PC-3 (cell line): ENCODE measurements around the gene VAX1. TPM values are rescaled to one million over a fixed set of nuclear protein-coding genes. Genes with fewer than 3 reads are reported as not detected.

Experiments
- ATAC-seq: fragments of 200-7000 bp; cut with Tn5 transposase; 2 replicates; pipeline ENCODE4 v1.9.1; 2020; ENCODE audit warnings: mild to moderate bottlenecking, moderate library complexity
- BruUV-seq: library from RNA; stranded (reverse); fragments of 400-500 nt; replicated peaks from 2 replicates; lab custom pipeline; 2021; lab: Mats Ljungman, UMichigan
- CTCF ChIA-PET: fragments of 300-600 bp; sonication (Branson Sonifier 250); formaldehyde crosslinking; loops from one replicate; lab custom pipeline; 2022; ENCODE audit warnings: antibody characterized with exemption; lab: Charles Lee
- POLR2A ChIA-PET: fragments of 300-600 bp; sonication (Branson Sonifier 250); formaldehyde crosslinking; loops from one replicate; lab custom pipeline; 2022; ENCODE audit warnings: antibody characterized with exemption; ENCODE audit not compliant: unreplicated experiment; lab: Charles Lee
- DNase-seq: peaks from one replicate; pipeline ENCODE4 v3.0.0-alpha.2; 2015
- H2AFZ ChIP-seq: fragments of 300-600 bp; sonication (generic); 2 replicates; pipeline ENCODE4 v1.6.0; 2016; ENCODE audit warnings: antibody characterized with exemption, low read length
- H3F3A ChIP-seq: fragments of 300-600 bp; sonication (generic); one replicate; pipeline ENCODE4 v1.6.0; 2017; ENCODE audit warnings: antibody characterized with exemption, low read length, control low read depth, mild to moderate bottlenecking; ENCODE audit not compliant: unreplicated experiment
- H3K27ac ChIP-seq: fragments of 300-600 bp; sonication (generic); 2 replicates; pipeline ENCODE4 v1.5.1; 2016; ENCODE audit warnings: mild to moderate bottlenecking, low read length
- H3K27me3 ChIP-seq: fragments of 300-600 bp; sonication (generic); 2 replicates; pipeline ENCODE4 v1.6.1; 2016; ENCODE audit warnings: low read length, mixed read lengths
- H3K36me3 ChIP-seq: fragments of 300-600 bp; sonication (generic); 2 replicates; pipeline ENCODE4 v1.6.1; 2016; ENCODE audit warnings: low read depth, mixed run types, low read length, mixed read lengths
- H3K4me1 ChIP-seq: fragments of 300-600 bp; sonication (generic); 2 replicates; pipeline ENCODE4 v1.5.1; 2016; ENCODE audit warnings: low read length; ENCODE audit not compliant: insufficient read depth
- H3K4me2 ChIP-seq: fragments of 300-600 bp; sonication (generic); 2 replicates; pipeline ENCODE4 v1.6.0; 2016; ENCODE audit warnings: low read length
- H3K4me3 ChIP-seq: fragments of 300-600 bp; sonication (generic); 2 replicates; pipeline ENCODE4 v1.5.1; 2016; ENCODE audit warnings: mild to moderate bottlenecking, low read length, mixed read lengths
- H3K79me2 ChIP-seq: fragments of 300-600 bp; sonication (generic); 2 replicates; pipeline ENCODE4 v1.6.1; 2017; ENCODE audit warnings: low read length, mixed read lengths
- H3K9ac ChIP-seq: fragments of 300-600 bp; sonication (generic); 2 replicates; pipeline ENCODE4 v1.6.0; 2016; ENCODE audit warnings: mild to moderate bottlenecking, low read length
- H3K9me2 ChIP-seq: fragments of 300-600 bp; sonication (generic); replicated peaks from 2 replicates; pipeline ENCODE4 v1.6.1; 2016; ENCODE audit warnings: mixed run types, low read length, mixed read lengths
- H3K9me3 ChIP-seq: fragments of 300-600 bp; sonication (generic); 2 replicates; pipeline ENCODE4 v1.6.1; 2016; ENCODE audit warnings: low read length, mixed read lengths
- H4K20me1 ChIP-seq: fragments of 300-600 bp; sonication (generic); 2 replicates; pipeline ENCODE4 v1.6.1; 2016; ENCODE audit warnings: low read length, mixed read lengths
- CTCF ChIP-seq: fragments of 300-600 bp; sonication (generic); conservative IDR thresholded peaks from 2 replicates; pipeline ENCODE4 v1.5.1; 2017; ENCODE audit warnings: antibody characterized with exemption, low read depth, mild to moderate bottlenecking, low read length
- EZH2 ChIP-seq: fragments of 300-600 bp; sonication (generic); IDR thresholded peaks from one replicate; pipeline ENCODE4 v1.6.1; 2017; ENCODE audit warnings: antibody characterized with exemption, mild to moderate bottlenecking, low read length; ENCODE audit not compliant: unreplicated experiment
- EZH2phosphoT487 ChIP-seq: fragments of 300-600 bp; sonication (generic); IDR thresholded peaks from 2 replicates; pipeline ENCODE4 v1.6.1; 2018; ENCODE audit warnings: mild to moderate bottlenecking, antibody characterized with exemption, low read length, borderline replicate concordance
- intact Hi-C: fragments of 100-400 bp; cut with micrococcal nuclease; formaldehyde crosslinking; loops from 2 replicates; pipeline ENCODE4 v1.9.0; 2023
- total RNA-seq: library from RNA; depleted of rRNA; stranded (reverse); fragments of >200 nt; gene quantifications from 2 replicates; pipeline ENCODE4 v1.2.3, GENCODE V29; 2014

VAX1 gene
- total RNA-seq, 1 experiment from 2014 or later, result 0.98 TPM

GRCh38 chr10:117134056-117134305 is 4.1 kb downstream of the VAX1 start:
- Histone ChIP-seq H3K4me2 (no peak overlapping the region), H4K20me1 (no peaks in the 10 kb centered on the region), H3K27me3 (peaks cover 15% of the 10 kb centered on the region; the same call in 1 of the 2 replicates), H3K4me3 (no peak overlapping the region), H3F3A (no peaks in the 10 kb centered on the region), H3K79me2 (no peaks in the 10 kb centered on the region), H3K9me2 (no peaks in the 10 kb centered on the region), H3K9ac (no peak overlapping the region), H3K36me3 (no peaks in the 10 kb centered on the region), H3K4me1 (peaks cover 5% of the 10 kb centered on the region; the same call in 1 of the 2 replicates), H2AFZ (no peak overlapping the region), H3K27ac (no peak overlapping the region), H3K9me3 (no peaks in the 10 kb centered on the region)
- DNase-seq, result no peak
- intact Hi-C loops, result no loop called here
- no TSS peak for BruUV-seq
- no peak for TF ChIP-seq EZH2phosphoT487
- TF ChIP-seq CTCF, result no peak
- TF ChIP-seq EZH2, result no peak
- POLR2A ChIA-PET, result interaction anchor here (0.7 kb wide), 1 partner anchor 160 kb away, joined by 4 read pairs; no protein-coding TSS in a partner anchor
- CTCF ChIA-PET, result no interaction called here
- no peak for ATAC-seq

- intact Hi-C loops, result no loop called here
- ChIA-PET CTCF (no interaction called here), POLR2A (interaction anchor here (0.7 kb wide), 1 partner anchor 159 kb away, joined by 4 read pairs; no protein-coding TSS in a partner anchor)
- no peaks in the 10 kb centered on the region for H3K9me2 ChIP-seq
- no peaks in the 10 kb centered on the region for H3K36me3 ChIP-seq
- H3K4me3 ChIP-seq, result no peak overlapping the region
- TF ChIP-seq EZH2phosphoT487 (no peak), CTCF (no peak), EZH2 (no peak)
- no peaks in the 10 kb centered on the region for H3F3A ChIP-seq
- H4K20me1 ChIP-seq, result no peaks in the 10 kb centered on the region
- no peak overlapping the region for H3K9ac ChIP-seq
- H3K79me2 ChIP-seq, result no peaks in the 10 kb centered on the region
- H3K27ac ChIP-seq, result no peak overlapping the region
- no peaks in the 10 kb centered on the region for H3K9me3 ChIP-seq
- ATAC-seq, result no peak
- peaks cover 12% of the 10 kb centered on the region; the same call in 1 of the 2 replicates for H3K27me3 ChIP-seq
- no TSS peak for BruUV-seq
- no peak overlapping the region for H2AFZ ChIP-seq
- H3K4me2 ChIP-seq, result no peak overlapping the region
- no peak for DNase-seq
- 0 out of 2 replicates have a peak, but pooled peaks cover 3% of the 10 kb centered on the region for H3K4me1 ChIP-seq
These were observed 4.6 kb downstream of the VAX1 start for GRCh38 chr10:117133273-117134055.

- Histone ChIP-seq H3K27ac (no peak overlapping the region), H3K9me2 (no peaks in the 10 kb centered on the region), H2AFZ (no peak overlapping the region), H3K4me1 (no peaks in the 10 kb centered on the region), H3K27me3 (peaks cover 9% of the 10 kb centered on the region; the same call in 1 of the 2 replicates), H3K36me3 (no peaks in the 10 kb centered on the region), H3K9me3 (no peaks in the 10 kb centered on the region), H4K20me1 (no peaks in the 10 kb centered on the region), H3K9ac (no peak overlapping the region), H3K79me2 (no peaks in the 10 kb centered on the region), H3K4me2 (no peak overlapping the region), H3F3A (no peaks in the 10 kb centered on the region), H3K4me3 (no peak overlapping the region)
- CTCF ChIA-PET, result no interaction called here
- TF ChIP-seq EZH2 (no peak), CTCF (no peak), EZH2phosphoT487 (no peak)
- POLR2A ChIA-PET, result no interaction called here
- BruUV-seq, result no TSS peak
- ATAC-seq, result no peak
- no peak for DNase-seq
- intact Hi-C loops, result no loop called here
These were observed 5.3 kb downstream of the VAX1 start for GRCh38 chr10:117132751-117133231.
